Stimulated activated CD8-positive, alpha-beta memory T cell treated with anti-CD3 and anti-CD28 coated beads, Interleukin-12 subunit alpha, Interleukin-12 subunit beta, amount 100 ng/mL, for 4 hours (primary cell): ENCODE results near the gene UBASH3A.

ENCODE experiments used
- DNase-seq: peaks from one replicate; pipeline ENCODE4 v3.0.0-alpha.2; 2020; ENCODE audit warnings: low read depth

UBASH3A gene

DNA sequence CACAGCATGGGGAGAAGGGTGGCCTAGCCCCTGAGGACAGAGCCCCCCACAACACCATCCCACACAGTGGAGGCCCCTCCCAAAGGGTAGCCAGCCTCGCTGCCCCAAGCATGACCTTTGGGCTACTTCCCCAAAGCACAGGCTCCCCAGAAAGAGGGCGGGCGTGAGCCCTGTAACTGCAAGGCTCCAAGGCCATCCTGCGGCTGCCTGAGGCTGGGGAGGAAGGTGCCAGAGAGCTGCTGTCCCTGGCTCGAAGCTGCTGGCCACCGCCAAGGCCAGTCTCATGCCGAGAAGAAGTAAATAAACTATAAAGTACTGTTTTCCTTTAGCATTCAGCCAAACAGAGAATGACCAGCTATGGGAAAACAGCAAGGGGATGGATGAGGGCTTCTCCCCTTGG lies 27.5 kb downstream of the UBASH3A start:
- no peak for DNase-seq

DNA sequence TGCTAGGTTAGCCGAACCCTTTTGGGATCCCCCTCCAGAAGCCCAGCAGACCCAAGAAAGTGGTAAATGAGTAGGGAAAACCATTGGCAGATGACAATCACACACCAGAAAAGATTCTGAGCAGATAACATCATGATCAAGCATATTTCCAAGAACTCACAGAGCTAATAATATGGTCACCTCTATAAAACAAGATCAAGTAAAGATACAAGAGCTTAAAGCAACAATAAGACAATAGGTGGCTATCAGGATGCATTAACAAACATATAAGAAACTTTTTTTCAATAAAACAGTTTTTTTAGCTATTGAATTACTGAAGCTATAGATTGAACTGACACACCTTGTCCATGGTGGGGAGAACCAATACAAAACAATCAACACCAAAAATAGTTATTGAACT lies 29.0 kb downstream of the UBASH3A start:
- DNase-seq = no peak

GRCh38 chr21:42433946-42434551 lies 30.3 kb downstream of the UBASH3A start:
- no peak for DNase-seq

GRCh38 chr21:42434884-42435283 lies 31.2 kb downstream of the UBASH3A start:
- no peak for DNase-seq

DNA sequence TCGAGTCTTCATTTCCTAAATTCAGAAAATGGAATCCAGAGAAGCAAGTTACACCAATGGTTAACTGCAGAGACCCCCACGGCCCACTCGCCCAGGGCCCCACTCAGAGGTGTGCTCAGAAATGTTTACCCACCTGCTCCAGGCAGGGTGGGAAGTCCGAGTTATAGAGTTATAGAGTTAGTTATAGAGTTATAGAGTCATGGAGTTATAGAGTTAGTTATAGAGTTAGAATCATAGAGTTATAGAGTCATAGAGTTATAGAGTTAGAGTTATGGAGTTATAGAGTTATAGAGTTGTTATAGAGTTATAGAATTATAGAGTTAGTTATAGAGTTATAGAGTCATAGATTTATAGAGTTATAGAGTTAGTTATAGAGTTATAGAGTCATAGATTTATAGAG lies 31.7 kb downstream of the UBASH3A start:
- no peak for DNase-seq

DNA sequence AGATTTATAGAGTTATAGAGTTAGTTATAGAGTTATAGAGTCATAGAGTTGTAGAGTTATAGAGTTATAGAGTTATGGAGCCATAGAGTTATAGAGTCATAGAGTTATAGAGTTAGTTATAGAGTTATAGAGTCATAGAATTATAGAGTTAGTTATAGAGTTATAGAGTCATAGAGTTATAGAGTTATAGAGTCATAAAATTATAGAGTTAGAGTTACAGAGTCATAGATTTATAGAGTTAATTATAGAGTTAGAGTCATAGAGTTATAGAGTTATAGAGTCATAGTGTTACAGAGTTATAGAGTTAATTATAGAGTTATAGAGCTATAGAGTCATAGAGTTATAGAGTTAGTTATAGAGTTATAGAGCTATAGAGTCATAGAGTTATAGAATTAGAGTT lies 32.1 kb downstream of the UBASH3A start:
- DNase-seq = no peak

GRCh38 chr21:42436914-42437313 lies 33.2 kb downstream of the UBASH3A start:
- no peak for DNase-seq

DNA sequence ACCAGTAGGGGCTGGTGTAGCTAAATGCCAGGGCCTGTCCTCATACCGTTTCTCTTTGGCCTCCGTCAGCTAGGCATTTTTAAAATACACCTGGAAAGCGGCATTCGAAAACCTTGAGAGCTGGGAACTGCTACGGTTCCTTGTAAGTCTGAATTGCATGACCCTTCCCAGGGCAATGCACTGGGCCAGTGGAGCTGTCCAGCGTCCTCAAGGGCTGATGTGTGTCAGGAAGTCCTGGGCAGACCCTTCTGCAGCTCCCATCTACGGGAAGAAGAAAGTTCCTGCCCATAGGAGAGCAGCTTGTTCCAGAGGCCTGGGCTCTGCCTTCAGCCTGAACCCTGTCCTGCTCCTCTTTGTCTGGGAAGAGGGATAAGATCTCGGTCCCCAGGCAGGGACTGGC lies 34.1 kb downstream of the UBASH3A start:
- no peak for DNase-seq

DNA sequence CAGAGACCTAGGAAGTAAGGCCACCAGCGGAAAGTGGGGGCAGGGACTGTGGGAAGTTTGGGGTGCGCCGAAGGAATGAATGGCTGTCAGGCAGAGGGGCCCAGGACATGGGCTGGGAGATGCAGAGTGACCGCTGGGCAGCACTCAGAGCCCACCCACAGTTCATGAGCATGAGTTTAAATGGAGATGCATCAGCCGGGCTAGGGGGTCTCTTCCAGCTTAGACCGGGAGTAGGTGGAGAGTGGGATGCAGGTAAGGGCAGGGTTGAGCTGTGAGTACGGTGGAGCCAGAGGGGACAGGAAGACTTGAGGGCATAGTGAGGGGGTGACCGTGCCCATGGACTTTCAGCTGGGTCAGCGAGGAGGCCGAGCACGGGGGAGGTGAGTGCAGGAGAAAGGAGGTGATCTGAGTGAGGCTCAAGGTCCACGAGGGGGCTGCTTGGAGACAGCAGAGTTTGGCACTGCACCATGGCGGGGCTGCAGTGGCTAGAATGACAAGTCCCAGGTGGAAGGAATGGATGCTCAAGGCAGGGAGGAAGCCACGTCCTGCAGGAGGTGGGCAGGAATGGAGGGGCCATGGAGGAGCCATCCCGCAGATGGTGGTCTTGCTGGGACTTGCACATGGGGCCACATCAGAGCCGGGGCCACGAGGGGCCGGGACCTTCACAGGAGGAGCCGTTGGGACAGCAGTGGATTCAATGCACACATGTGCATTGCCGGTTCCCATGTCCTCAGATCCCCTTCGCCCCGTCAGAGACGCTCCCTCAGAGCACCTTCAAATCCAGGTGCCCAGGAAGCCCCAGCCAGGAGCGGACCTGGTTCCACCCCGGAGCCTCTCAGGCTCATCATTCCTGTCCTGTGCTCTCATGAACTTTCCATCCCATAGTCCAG lies 34.9 kb downstream of the UBASH3A start:
- DNase-seq = no peak

DNA sequence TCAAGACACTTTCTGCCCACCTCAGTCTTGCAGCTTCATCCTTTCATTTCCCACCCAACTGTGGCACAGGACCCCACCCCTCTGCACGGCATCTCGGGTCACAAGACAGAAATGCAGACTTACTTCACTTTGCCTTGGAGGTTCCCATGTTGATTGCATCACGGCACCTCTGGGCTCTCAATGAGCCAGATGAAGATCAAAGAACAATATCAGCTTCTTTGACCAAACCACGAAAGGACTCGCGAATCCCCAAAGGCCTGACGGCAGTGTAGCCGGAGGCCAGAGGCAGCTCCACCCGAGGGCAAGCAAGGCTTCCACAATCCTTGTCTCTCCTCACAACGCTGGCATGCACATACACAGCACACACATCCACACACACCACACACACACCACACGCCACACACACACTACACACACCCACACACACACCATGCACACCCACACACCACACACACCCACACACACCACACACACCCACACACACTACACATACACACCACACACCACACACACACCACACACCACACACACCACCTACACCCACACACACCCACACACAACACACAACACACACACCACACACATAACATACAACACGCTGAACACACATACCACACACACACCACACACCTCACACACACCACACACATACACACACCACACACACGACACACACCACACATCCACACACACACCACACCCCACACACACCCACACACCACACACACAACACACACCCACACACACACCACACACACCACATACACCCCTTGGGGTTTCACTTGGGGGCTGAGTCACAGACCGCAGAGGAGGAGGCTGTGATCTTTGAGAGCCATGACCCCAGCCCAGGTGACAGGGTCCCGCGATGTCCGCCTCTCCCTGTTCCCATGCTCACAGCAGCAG lies 35.8 kb downstream of the UBASH3A start:
- peak; percentile 45 for DNase-seq

GRCh38 chr21:42440187-42440792 lies 36.6 kb downstream of the UBASH3A start:
- DNase-seq = no peak

GRCh38 chr21:42441963-42442362 lies 38.3 kb downstream of the UBASH3A start:
- DNase-seq = no peak

DNA sequence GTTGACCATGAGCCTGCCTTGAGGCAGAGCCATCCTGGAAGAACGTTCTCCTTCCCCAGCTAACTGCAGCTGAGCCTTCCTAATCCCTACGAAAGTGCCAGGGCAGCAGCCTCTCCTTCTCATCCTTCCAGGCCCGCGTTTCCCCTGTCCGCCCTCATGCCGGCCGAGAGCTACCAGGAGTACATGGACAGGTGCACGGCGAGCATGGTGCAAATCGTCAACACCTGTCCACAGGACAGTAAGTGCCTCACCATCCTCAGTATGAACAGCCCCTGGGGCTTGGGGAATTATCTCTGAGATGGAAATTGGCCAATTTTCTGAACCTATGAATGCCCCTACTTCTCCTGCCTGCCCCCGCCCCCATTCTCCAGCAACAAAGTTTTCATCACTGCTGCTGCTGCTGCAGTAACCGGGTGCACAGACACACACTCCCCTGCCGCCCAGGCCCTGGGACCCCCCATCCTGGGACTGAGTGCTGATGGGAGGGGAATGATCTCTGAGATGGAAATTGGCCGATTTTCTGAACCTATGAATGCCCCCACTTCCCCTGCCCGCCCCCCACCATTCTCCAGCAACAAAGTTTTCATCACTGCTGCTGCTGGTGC lies 39.6 kb downstream of the UBASH3A start:
- DNase-seq = no peak

- no peak for DNase-seq
Measured at GRCh38 chr21:42443876-42444744, 40.4 kb downstream of the UBASH3A start.

- DNase-seq = no peak
Measured at GRCh38 chr21:42444745-42445059, 41.0 kb downstream of the UBASH3A start.

GRCh38 chr21:42445311-42445710 lies 41.6 kb downstream of the UBASH3A start:
- DNase-seq = no peak

GRCh38 chr21:42446531-42446930 lies 42.8 kb downstream of the UBASH3A start:
- no peak for DNase-seq

DNA sequence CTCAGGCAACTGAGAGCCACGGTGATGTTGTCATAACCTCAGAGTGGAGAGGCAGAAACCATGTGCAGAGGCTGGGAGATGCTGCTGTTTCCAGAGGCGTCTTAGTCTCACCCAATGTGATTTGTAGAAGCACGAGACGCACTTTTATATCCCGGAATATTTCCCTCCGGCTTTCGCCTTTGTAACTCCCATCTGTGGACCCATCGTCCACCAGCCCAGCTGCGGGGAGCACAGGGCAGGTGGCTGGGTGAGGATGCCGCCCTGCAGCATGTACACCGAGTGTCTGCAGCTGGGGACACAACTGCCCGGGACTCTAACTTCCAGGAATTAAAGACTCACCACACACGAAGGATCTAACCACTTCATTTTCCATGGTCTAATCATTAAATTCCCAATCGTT lies 43.5 kb downstream of the UBASH3A start:
- no peak for DNase-seq

DNA sequence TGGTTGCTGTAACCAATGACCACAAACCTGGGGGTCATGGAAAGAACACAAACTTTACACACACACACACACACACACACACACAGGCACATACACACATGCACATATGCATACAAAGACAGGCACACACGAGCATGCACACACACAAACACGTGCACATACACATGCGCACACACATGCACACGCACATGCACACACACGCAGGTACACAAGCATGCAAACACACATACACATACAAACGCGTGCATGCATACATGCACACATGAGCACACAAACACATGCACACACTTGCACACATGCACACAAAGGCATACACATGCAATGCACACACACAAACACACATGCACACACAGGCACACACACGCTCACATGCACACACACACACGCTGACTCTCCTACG lies 44.0 kb downstream of the UBASH3A start:
- DNase-seq = no peak

- no peak for DNase-seq
Measured at GRCh38 chr21:42448686-42449085, 45.0 kb downstream of the UBASH3A start.

DNA sequence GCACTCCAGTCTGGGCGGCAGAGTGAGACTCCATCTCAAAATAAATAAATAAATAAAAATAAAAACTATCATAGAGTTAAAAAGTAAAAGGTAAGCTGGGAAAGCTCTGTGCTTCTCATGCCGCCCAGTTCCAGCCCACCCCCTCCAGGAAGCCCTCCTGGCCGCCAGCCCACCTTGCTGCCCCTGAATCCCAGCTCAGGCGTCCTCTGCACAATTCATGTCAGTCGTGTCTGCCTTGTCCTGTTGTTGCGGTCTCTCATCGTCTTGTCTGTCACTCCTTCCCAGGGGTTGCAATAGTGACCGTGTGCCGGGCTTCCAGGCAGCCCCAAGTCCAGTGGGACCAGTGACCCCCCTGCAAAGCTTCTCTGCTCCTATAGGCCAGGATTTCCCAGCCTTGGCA lies 48.2 kb downstream of the UBASH3A start:
- DNase-seq = no peak
